ENCODE data around the gene YKT6. TPM values are rescaled to one million over a fixed set of nuclear protein-coding genes. Genes with fewer than 3 reads are reported as not detected.

The YKT6 gene
- total RNA-seq (2012; rRNA removed), result 80.4 and 104 TPM in 2 replicates

DNA sequence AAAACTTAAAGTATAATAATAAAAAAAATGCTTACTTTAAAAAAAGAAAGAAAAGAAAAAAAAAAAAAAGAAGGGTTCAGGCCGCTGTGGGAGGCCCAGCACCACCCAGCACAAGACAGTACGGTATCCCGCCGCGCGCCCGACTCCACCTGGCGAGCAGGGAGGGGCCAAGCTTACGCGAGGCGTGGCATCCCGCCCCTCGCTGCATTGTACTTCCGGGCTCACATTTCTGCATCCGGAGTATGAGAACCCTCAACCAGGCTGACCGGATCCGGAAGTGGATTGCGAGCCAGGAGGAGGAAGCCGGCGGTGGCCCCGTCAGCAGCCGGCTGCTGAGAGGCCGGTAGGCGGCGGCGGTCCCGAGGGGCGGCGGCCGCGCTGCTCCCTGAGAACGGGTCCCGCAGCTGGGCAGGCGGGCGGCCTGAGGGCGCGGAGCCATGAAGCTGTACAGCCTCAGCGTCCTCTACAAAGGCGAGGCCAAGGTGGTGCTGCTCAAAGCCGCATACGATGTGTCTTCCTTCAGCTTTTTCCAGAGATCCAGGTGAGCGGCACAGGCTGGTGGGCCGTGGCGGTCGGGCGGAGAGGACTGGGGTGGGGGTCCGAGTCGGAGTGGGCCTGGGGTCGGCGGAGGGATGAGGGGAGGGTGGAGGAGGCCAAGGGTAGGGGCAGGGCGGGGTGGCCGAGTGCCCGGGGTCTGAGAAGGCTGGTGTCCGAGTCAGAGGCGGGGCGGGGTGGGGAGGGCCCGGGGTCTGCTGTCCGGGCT lies at the start of gene YKT6:
Gene YKT6, plus strand, starts transcription at position 280 of the 763 bp plus-strand sequence. Its CDS starts 158 bp downstream, at position 438.
- H3K36me3 ChIP-seq (ENCODE audit: insufficient read depth, low read length), result peaks cover 19% of the 10 kb centered on the region
- no peaks in the 10 kb centered on the region for H3K9me3 ChIP-seq (replicated peaks; ENCODE audit: low read length)
- H3K4me3 ChIP-seq (ENCODE audit: low read length), result peak within 1 kb of the TSS; percentile 97
- H3K4me1 ChIP-seq (ENCODE audit: control insufficient read depth, insufficient read depth, low read length), result peaks cover 12% of the 10 kb centered on the region
- H3K27me3 ChIP-seq (ENCODE audit: control insufficient read depth, insufficient read depth, low read length), result no peaks in the 10 kb centered on the region
- H3K4me2 ChIP-seq (ENCODE audit: low read length), result peak within 1 kb of the TSS; percentile 79
- H3K9ac ChIP-seq (ENCODE audit: low read depth, low read length), result peak within 1 kb of the TSS; percentile 96

DNA sequence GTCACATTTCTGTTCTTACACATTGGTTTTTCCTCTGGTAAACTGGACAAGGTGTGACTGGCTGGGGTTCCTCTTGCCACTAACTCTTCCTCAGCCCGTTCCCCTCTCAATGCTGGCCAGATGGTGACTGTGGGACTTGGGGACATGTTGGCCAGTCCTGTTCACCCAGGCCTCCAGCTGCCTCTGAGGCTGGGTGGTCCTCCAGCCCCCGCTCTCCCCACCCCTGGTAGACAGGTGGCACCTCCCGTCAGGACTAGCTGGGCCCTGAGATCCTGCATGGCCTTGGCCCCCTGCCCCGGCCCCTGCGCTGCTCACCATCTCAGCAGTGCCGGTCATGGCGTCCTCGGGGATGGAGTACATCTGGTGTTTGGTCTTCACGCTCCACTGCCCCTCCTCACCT lies 48.8 kb upstream of the YKT6 start:
- no peak overlapping the region for H3K9ac ChIP-seq (ENCODE audit: low read depth, low read length)
- no peaks in the 10 kb centered on the region for H3K9me3 ChIP-seq (replicated peaks; ENCODE audit: low read length)
- peaks cover 13% of the 10 kb centered on the region for H3K27me3 ChIP-seq (ENCODE audit: control insufficient read depth, insufficient read depth, low read length)
- H3K4me1 ChIP-seq (ENCODE audit: control insufficient read depth, insufficient read depth, low read length), result peaks cover 4% of the 10 kb centered on the region
- H3K36me3 ChIP-seq (ENCODE audit: insufficient read depth, low read length), result no peaks in the 10 kb centered on the region
- no peak overlapping the region for H3K4me3 ChIP-seq (ENCODE audit: low read length)
- no peak overlapping the region for H3K4me2 ChIP-seq (ENCODE audit: low read length)

DNA sequence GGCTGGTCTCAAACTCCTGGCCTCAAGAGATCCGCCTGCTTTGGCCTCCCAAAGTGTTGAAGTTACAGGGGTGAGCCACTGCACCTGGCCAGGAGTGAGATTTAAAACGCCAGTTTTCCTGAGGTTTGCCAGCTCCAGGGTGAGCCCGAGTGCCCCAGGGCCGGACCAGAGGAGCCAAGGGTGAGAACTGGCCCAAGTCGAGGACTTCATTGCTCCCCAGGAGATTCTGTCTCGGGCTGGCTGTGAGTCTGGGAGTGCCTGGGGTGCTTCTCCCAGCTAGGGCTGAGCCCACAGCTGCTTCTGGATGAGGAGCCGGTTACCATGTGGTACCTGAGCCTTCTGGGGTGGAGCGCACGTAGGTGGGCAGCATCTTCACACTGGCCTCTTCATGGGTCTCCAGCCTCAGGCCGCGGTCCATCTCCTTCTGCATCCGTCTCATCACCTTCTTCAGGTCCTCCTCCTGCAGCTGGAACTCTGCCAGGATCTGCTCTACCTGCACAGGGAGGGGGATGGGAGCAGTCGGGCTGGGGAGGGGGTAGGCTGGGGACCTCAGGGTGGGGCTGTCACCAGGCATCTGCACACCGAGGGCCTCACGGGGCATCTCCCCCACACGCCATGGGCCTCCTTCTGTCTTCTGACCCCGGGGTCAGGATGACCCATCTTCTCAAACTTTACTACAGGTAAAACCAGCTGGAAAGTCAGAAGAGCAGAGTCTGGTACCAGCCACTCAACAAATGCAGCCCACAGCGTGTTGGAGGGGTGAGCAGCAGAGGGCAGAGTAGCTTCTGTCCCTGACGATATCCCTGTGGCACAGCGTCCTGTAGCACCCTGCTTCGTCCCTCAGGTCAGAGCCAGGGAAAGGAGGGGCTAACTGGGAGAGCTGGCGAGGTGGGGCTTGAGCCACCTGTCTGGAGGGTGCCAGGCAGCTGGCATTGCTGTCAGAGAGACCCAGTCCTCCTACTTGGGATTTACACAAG lies 47.5 kb upstream of the YKT6 start:
- Histone ChIP-seq H3K27me3 (ENCODE audit: control insufficient read depth, insufficient read depth, low read length) (peaks cover 3% of the 10 kb centered on the region), H3K9ac (ENCODE audit: low read depth, low read length) (no peak overlapping the region), H3K4me3 (ENCODE audit: low read length) (no peak overlapping the region), H3K4me1 (ENCODE audit: control insufficient read depth, insufficient read depth, low read length) (peaks cover 4% of the 10 kb centered on the region), H3K36me3 (ENCODE audit: insufficient read depth, low read length) (no peaks in the 10 kb centered on the region), H3K4me2 (ENCODE audit: low read length) (no peak overlapping the region), H3K9me3 (replicated peaks; ENCODE audit: low read length) (no peaks in the 10 kb centered on the region)

DNA sequence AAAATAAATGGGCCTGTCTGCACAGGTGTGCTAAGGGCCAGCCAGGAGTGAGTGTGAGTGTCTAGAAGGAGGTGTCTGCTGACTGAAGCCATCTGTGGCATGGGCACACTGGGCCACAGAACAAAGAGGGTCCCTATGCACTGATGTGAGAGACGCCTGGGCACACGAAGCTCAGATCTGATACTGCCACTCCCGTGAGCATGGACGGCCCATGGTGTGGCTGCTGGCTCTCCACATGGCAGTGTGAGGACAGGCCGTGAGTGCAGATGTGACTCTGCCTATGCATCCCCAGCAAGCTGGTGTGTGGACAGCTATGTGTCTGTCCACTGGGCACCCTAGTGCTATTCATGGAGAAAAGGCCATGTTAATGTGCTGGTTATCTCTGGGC lies 46.8 kb upstream of the YKT6 start:
- H3K27me3 ChIP-seq (ENCODE audit: control insufficient read depth, insufficient read depth, low read length), result peaks cover 3% of the 10 kb centered on the region
- H3K36me3 ChIP-seq (ENCODE audit: insufficient read depth, low read length), result no peaks in the 10 kb centered on the region
- H3K4me2 ChIP-seq (ENCODE audit: low read length), result no peak overlapping the region
- no peak overlapping the region for H3K4me3 ChIP-seq (ENCODE audit: low read length)
- no peaks in the 10 kb centered on the region for H3K9me3 ChIP-seq (replicated peaks; ENCODE audit: low read length)
- no peak overlapping the region for H3K9ac ChIP-seq (ENCODE audit: low read depth, low read length)
- peaks cover 4% of the 10 kb centered on the region for H3K4me1 ChIP-seq (ENCODE audit: control insufficient read depth, insufficient read depth, low read length)

DNA sequence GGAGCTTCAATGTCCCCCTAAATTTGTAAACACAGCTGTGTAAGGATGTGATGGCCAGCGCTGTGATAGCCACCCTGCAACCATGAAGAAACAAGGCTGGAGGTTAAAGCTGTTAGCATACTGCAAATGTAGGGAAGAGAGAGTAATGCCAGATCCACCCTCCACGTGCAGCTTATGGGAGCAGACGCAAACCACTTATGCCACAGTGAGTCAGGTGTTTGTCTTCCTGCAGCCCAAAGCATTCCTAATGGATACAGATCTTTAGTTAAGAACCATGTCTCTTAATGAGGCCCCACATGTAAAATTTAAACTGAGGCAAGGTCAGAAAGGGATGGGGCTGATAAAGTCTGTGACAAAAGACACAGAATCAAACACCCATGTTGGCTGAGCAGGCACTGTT lies 46.1 kb upstream of the YKT6 start:
- Histone ChIP-seq H3K9ac (ENCODE audit: low read depth, low read length) (no peak overlapping the region), H3K4me1 (ENCODE audit: control insufficient read depth, insufficient read depth, low read length) (peaks cover 4% of the 10 kb centered on the region), H3K27me3 (ENCODE audit: control insufficient read depth, insufficient read depth, low read length) (peaks cover 3% of the 10 kb centered on the region), H3K9me3 (replicated peaks; ENCODE audit: low read length) (no peaks in the 10 kb centered on the region), H3K4me2 (ENCODE audit: low read length) (no peak overlapping the region), H3K36me3 (ENCODE audit: insufficient read depth, low read length) (no peaks in the 10 kb centered on the region), H3K4me3 (ENCODE audit: low read length) (no peak overlapping the region)

DNA sequence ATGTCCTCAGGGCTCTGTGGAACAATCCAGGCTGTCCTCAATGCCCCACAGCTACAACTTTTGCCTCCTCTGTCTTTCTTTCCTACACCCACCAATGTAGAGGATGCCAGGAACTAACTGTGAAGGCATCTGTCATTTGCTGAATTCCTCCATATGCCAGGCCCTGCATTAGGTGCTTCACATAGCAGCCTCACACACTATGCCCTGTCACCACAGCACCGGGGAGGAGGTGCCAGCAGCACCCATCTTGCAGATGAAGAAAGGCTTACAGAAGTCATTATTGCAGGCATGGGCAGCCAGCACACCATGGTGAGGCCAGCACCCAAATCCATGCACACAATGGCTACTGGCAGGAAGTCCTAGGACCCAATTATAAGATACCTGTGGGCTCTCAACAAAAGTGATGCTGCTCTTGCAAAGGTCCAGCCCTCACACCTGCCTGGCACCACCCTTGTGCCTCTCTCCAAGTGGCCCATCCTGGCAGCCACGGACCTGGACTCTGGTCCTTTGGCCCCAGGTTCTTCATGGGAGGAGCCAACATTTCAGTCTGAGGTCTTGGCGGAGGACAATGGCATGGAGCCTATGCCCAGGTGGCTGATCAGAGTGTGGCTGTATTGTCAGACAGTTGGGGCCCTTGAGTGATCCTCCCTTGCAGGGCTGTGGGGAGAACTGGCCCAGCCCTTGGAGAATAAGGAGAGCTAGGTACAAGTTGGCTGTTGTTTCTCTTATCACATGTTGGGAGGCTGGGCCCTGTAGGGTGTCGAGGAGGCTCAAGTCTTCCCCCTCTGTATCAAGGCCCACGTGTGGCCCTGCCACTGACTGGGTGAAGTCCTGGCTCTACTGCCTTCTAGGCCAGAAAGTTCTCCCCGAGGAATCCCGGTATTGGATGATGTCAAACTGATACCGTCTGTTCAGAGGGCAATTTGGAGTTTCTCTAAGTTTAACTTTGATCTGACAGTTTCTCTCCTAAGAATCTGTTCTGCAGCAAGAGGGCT lies 45.3 kb upstream of the YKT6 start:
- Histone ChIP-seq H3K4me3 (ENCODE audit: low read length) (no peak overlapping the region), H3K4me2 (ENCODE audit: low read length) (no peak overlapping the region), H3K9me3 (replicated peaks; ENCODE audit: low read length) (no peaks in the 10 kb centered on the region), H3K36me3 (ENCODE audit: insufficient read depth, low read length) (no peaks in the 10 kb centered on the region), H3K9ac (ENCODE audit: low read depth, low read length) (no peak overlapping the region), H3K27me3 (ENCODE audit: control insufficient read depth, insufficient read depth, low read length) (peaks cover 3% of the 10 kb centered on the region), H3K4me1 (ENCODE audit: control insufficient read depth, insufficient read depth, low read length) (peaks cover under 1% of the 10 kb centered on the region)

DNA sequence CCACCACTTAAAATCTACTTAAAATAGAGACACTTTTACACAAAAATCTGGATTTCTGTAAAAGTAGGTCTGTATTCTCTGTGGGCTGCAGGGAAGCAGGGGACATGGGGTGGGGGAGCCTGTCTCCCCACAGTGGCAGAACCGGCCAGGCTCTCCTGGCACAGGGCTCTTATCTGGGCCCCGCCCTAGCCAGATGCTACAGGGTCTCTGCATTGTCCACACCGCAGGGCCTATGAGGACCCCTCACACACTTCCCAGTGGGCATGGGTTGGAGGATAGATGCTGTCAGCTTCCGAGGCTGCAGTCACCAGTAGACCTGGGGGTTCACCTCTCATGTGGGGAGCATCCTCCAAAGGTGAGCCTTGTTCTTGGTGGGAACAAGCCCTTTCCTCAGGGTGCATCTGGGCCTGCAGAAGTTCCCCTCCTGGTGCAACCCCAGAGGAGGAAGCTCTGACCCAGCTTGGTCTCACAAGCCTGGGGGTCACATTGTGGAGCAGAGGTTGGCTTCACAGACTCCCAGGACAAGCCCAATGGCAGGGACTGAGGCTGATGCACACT lies 44.2 kb upstream of the YKT6 start:
- Histone ChIP-seq H3K9ac (ENCODE audit: low read depth, low read length) (no peak overlapping the region), H3K4me3 (ENCODE audit: low read length) (no peak overlapping the region), H3K4me1 (ENCODE audit: control insufficient read depth, insufficient read depth, low read length) (no peaks in the 10 kb centered on the region), H3K4me2 (ENCODE audit: low read length) (no peak overlapping the region), H3K27me3 (ENCODE audit: control insufficient read depth, insufficient read depth, low read length) (peaks cover 3% of the 10 kb centered on the region), H3K36me3 (ENCODE audit: insufficient read depth, low read length) (no peaks in the 10 kb centered on the region), H3K9me3 (replicated peaks; ENCODE audit: low read length) (no peaks in the 10 kb centered on the region)

DNA sequence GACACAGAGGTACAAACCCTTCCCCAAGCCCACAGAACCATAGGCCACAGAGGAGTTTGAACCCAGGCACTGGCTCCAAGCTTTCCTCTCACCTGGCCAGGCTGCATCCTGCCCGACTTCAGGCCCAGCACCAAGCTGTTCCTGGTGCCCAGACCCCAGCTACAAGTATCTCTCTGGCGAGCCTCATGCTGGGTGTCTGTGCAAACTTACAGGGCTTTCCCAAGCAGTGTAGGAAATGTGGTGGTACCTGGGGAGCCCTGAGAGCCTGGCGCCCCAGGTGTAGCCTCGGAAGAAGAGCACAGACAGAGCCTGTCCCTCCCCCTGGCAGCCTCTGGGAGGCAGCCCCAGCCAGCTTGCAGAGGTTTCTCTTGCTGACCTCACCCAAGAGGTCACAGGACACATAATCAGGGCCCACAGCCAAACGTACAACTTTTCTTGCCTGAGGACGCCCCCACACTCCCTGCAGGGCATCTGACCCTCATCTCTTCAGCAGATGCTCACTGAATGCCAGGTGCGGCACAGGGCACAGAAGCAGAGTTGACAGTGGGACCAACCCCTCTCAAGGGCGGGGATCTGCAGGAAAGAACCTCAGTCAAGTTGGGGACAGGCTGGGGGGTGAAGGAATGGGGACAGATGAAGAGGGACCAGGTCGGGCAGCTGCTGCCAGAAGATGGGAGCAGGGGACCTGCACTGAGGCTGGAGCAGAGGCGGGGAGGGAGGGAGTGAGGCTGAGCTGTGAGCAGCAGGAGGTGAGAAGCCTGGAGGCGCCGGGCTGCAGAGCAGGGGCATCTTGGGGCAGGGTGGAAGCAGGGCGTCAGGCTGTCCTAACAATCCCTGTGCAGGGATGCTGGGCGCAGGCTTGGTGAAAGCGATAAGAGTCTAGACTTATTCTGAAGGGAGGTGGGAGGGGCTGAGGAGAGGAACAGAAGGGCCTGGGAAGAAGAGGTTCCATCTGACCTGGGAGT lies 43.4 kb upstream of the YKT6 start:
- Histone ChIP-seq H3K9ac (ENCODE audit: low read depth, low read length) (no peak overlapping the region), H3K4me3 (ENCODE audit: low read length) (no peak overlapping the region), H3K4me1 (ENCODE audit: control insufficient read depth, insufficient read depth, low read length) (peaks cover 5% of the 10 kb centered on the region), H3K36me3 (ENCODE audit: insufficient read depth, low read length) (no peaks in the 10 kb centered on the region), H3K4me2 (ENCODE audit: low read length) (no peak overlapping the region), H3K27me3 (ENCODE audit: control insufficient read depth, insufficient read depth, low read length) (peaks cover 3% of the 10 kb centered on the region), H3K9me3 (replicated peaks; ENCODE audit: low read length) (no peaks in the 10 kb centered on the region)

DNA sequence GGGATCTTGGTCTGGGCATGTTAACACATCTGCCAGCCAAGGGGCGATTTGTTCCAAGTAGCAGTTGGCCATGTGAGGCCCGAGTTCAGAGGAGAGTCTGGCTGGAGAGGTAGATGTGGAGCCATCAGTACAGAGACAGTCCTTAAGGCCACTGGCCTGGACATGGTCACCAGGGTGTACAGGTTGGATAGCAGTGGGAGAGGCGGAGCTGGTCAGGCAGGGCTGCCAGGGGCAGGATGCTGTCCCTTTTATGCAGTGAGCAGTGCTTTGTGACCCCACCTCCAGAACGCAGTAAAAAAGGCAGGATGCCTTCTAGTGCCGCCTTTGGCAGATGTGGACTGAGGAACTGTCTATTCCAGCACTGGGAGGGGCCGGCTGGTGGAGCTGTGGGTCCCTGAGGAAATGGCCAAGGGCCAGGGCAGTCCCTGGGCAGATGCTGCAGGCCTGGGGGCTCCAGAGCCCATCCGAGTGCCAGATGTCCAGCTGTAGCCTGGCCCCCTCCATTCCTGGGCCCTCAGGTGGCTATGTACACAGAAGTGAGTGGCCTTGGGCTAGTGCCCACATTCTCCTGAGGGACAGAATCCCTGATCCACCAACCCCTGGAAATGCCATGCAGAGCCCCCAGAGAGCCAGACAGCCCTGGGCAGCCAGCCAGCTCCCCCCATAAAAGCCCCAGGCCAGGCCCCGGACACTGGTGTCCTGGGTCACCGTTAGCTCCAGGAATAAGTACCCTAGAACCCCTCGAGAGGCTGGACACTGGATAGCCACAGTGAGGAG lies 42.5 kb upstream of the YKT6 start:
- no peaks in the 10 kb centered on the region for H3K36me3 ChIP-seq (ENCODE audit: insufficient read depth, low read length)
- H3K4me3 ChIP-seq (ENCODE audit: low read length), result no peak overlapping the region
- peaks cover 14% of the 10 kb centered on the region for H3K4me1 ChIP-seq (ENCODE audit: control insufficient read depth, insufficient read depth, low read length)
- no peaks in the 10 kb centered on the region for H3K9me3 ChIP-seq (replicated peaks; ENCODE audit: low read length)
- peaks cover 3% of the 10 kb centered on the region for H3K27me3 ChIP-seq (ENCODE audit: control insufficient read depth, insufficient read depth, low read length)
- H3K4me2 ChIP-seq (ENCODE audit: low read length), result no peak overlapping the region
- H3K9ac ChIP-seq (ENCODE audit: low read depth, low read length), result no peak overlapping the region

Data from skeletal muscle satellite cell (primary cell).